HCT116 (cell line): ENCODE measurements around the gene ELOF1. TPM values are rescaled to one million over a fixed set of nuclear protein-coding genes. Genes with fewer than 3 reads are reported as not detected.

Source experiments
- ATAC-seq: fragments of 200-7000 bp; cut with Tn5 transposase; 2 replicates; pipeline ENCODE4 v1.9.1; 2020; ENCODE audit warnings: mild to moderate bottlenecking, moderate library complexity
- BruUV-seq: library from RNA; stranded (reverse); fragments of 400-500 nt; replicated peaks from 2 replicates; lab custom pipeline; 2021; lab: Mats Ljungman, UMichigan
- CTCF ChIA-PET: fragments of 300-600 bp; sonication (Branson Sonifier 250); formaldehyde crosslinking; loops from one replicate; lab custom pipeline; 2021; ENCODE audit warnings: antibody characterized with exemption; lab: Charles Lee
- POLR2A ChIA-PET: fragments of 300-600, 350-600 bp; sonication (Branson Sonifier 250); formaldehyde crosslinking; loops from one replicate; lab custom pipeline; 2021; ENCODE audit warnings: antibody characterized with exemption; lab: Charles Lee
- RAD21 ChIA-PET, 2 experiments: fragments of 300-600 bp; sonication (Branson Sonifier 250); formaldehyde crosslinking; loops; one replicate each; lab custom pipeline; 2023; ENCODE audit warnings: low total read pairs in 2 of 2; ENCODE audit not compliant: uncharacterized antibody in 2 of 2, unreplicated experiment in 2 of 2, low non-redundant PET in 1 of 2; lab: Charles Lee
- DNase-seq: peaks from one replicate; pipeline ENCODE4 v3.0.0-alpha.2; 2010; ENCODE audit warnings: low read depth, low spot score
- H2AFZ ChIP-seq: fragments of 200-600 bp; shearing (Covaris generic), sonication (generic); 2 replicates; pipeline ENCODE4 v1.6.1; 2017; ENCODE audit warnings: low read depth, mixed run types, mixed read lengths, antibody characterized with exemption, low read length; ENCODE audit not compliant: poor library complexity, severe bottlenecking
- H3K27ac ChIP-seq: 2 replicates; pipeline ENCODE4 v1.5.1; 2012; ENCODE audit warnings: low read depth, low read length
- H3K27me3 ChIP-seq: fragments of 200-600 bp; sonication (generic); 2 replicates; pipeline ENCODE4 v1.6.1; 2016; ENCODE audit warnings: mixed run types, low read length, mixed read lengths; ENCODE audit not compliant: insufficient read depth
- H3K36me3 ChIP-seq, 2 experiments: fragments of 200-500 bp in 1 of 2; fragments of 200-600 bp in 1 of 2; sonication (Bioruptor generic) in 1 of 2; sonication (generic) in 1 of 2; 2 replicates each; pipeline versions ENCODE4 v1.5.1 to v1.6.1; 2014 to 2016; ENCODE audit warnings: low read length in 2 of 2, inconsistent platforms in 1 of 2, mixed read lengths in 1 of 2, mixed run types in 1 of 2; ENCODE audit not compliant: insufficient read depth in 2 of 2, control insufficient read depth in 1 of 2
- H3K4me1 ChIP-seq, 2 experiments: fragments of 200-600 bp in 1 of 2; sonication (generic) in 1 of 2; 2 replicates each; pipeline versions ENCODE4 v1.5.1 to v1.6.1; 2012 to 2017; ENCODE audit warnings: low read length in 2 of 2, inconsistent platforms in 1 of 2, mild to moderate bottlenecking in 1 of 2, mixed read lengths in 1 of 2, mixed run types in 1 of 2, moderate library complexity in 1 of 2; ENCODE audit not compliant: insufficient read depth in 2 of 2, control insufficient read depth in 1 of 2
- H3K4me2 ChIP-seq: fragments of 200-600 bp; sonication (generic); 2 replicates; pipeline ENCODE4 v1.6.1; 2017; ENCODE audit warnings: mixed run types, low read length, mixed read lengths
- H3K4me3 ChIP-seq, 2 experiments: fragments of 200-600 bp in 1 of 2; sonication (generic) in 1 of 2; replicated peaks in 1 of 2; 2 replicates each; pipeline ENCODE4 v1.5.1; 2011 to 2016; ENCODE audit warnings: low read length in 2 of 2, control low read depth in 1 of 2, low read depth in 1 of 2, mild to moderate bottlenecking in 1 of 2, mixed read lengths in 1 of 2, mixed run types in 1 of 2
- H3K79me2 ChIP-seq: fragments of 200-600 bp; sonication (generic); 2 replicates; pipeline ENCODE4 v1.6.1; 2017; ENCODE audit warnings: mild to moderate bottlenecking, mixed run types, low read length, moderate library complexity, mixed read lengths; ENCODE audit not compliant: insufficient read depth
- H3K9ac ChIP-seq: fragments of 200-600 bp; sonication (generic); 2 replicates; pipeline ENCODE4 v1.6.1; 2016; ENCODE audit warnings: low read length, mixed read lengths
- H3K9me2 ChIP-seq: fragments of 200-600 bp; sonication (generic), shearing (Covaris generic); 2 replicates; pipeline ENCODE4 v1.6.1; 2017; ENCODE audit warnings: mixed run types, mild to moderate bottlenecking, moderate library complexity; ENCODE audit not compliant: insufficient read depth
- H3K9me3 ChIP-seq, 2 experiments: fragments of 200-500 bp in 1 of 2; fragments of 200-600 bp in 1 of 2; sonication (Bioruptor generic) in 1 of 2; sonication (generic) in 1 of 2; 2 replicates each; pipeline ENCODE4 v1.6.1; 2014 to 2017; ENCODE audit warnings: low read length in 2 of 2, mixed read lengths in 2 of 2, inconsistent platforms in 1 of 2, low read depth in 1 of 2, mild to moderate bottlenecking in 1 of 2, mixed run types in 1 of 2, moderate library complexity in 1 of 2; ENCODE audit not compliant: control insufficient read depth in 1 of 2, insufficient read depth in 1 of 2
- H4K20me1 ChIP-seq: fragments of 200-600 bp; sonication (generic), shearing (Covaris generic); 2 replicates; pipeline ENCODE4 v1.6.1; 2017; ENCODE audit warnings: mixed run types, mild to moderate bottlenecking, moderate library complexity; ENCODE audit not compliant: insufficient read depth
- CEBPB ChIP-seq: IDR thresholded peaks from 2 replicates; pipeline ENCODE4 v1.6.1; 2012; ENCODE audit warnings: low read depth
- EZH2 ChIP-seq: fragments of 200-600 bp; sonication (generic); IDR thresholded peaks from 2 replicates; pipeline ENCODE4 v1.6.1; 2017; ENCODE audit warnings: antibody characterized with exemption, mixed run types
- JUND ChIP-seq: IDR thresholded peaks from 2 replicates; pipeline ENCODE4 v1.6.1; 2012
- SIN3A ChIP-seq: IDR thresholded peaks from 2 replicates; pipeline ENCODE4 v1.6.1; 2012; ENCODE audit warnings: low read depth
- SRF ChIP-seq: IDR thresholded peaks from 2 replicates; pipeline ENCODE4 v1.6.1; 2012; ENCODE audit warnings: low read depth
- ZFX ChIP-seq: fragments of 450-650 bp; IDR thresholded peaks from 2 replicates; pipeline ENCODE4 v1.6.1; 2017
- intact Hi-C: fragments of 100-400 bp; cut with micrococcal nuclease; formaldehyde crosslinking; loops from 2 replicates; pipeline ENCODE4 v1.10.0; 2022
- total RNA-seq: library from RNA; stranded (reverse); gene quantifications from one replicate; pipeline ENCODE4 v1.2.1, GENCODE V29; 2021; ENCODE audit not compliant: unreplicated experiment
- TF ChIP-seq, protein P1 (sequence below): IDR thresholded peaks from 2 replicates; pipeline ENCODE4 v1.6.1; 2012
- TF ChIP-seq, protein P2 (sequence below): IDR thresholded peaks from 2 replicates; pipeline ENCODE4 v1.6.1; 2012

ELOF1 gene
- total RNA-seq, 1 experiment from 2014 or later, result 74.5 TPM

DNA sequence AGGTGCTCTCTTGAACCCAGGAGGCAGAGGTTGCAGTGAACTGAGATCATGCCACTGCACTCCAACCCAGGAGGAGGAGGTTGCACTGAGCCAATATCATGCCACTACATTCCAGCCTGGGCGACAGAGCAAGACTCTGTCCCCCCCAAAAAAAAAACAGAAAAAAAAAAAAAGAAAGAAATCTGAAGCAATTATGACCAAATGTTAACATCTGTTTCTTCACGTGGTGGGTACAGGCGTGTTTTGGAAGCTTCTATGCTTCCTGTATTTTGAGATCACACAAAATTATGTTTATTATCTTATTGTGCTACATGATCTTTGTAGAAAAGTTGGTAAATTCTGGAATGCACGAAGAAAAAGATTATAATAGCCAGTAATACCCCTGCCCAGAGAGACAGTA is 21.1 kb upstream of the ELOF1 start:
- DNase-seq, result no peak
- POLR2A ChIA-PET, result no interaction called here
- Histone ChIP-seq H4K20me1 (no peaks in the 10 kb centered on the region), H3K9ac (no peak overlapping the region), H3K79me2 (no peaks in the 10 kb centered on the region), H3K27me3 (no peaks in the 10 kb centered on the region), H3K27ac (no peak overlapping the region), H3K4me3 (no peak overlapping the region), H3K9me2 (no peaks in the 10 kb centered on the region), H3K36me3 (no peaks in the 10 kb centered on the region), H3K4me1 (peaks cover 2 to 3% of the 10 kb centered on the region in 2 experiments; a peak in 2 of 4 replicates), H3K4me2 (no peak overlapping the region), H2AFZ (no peak overlapping the region), H3K9me3 (no peaks in the 10 kb centered on the region)
- CTCF ChIA-PET, result no interaction called here
- intact Hi-C loops, result no loop called here
- TF ChIP-seq ZFX (no peak), CEBPB (no peak), SIN3A (no peak), EZH2 (no peak), SRF (no peak), JUND (no peak)
- TF ChIP-seq, protein P1, sequence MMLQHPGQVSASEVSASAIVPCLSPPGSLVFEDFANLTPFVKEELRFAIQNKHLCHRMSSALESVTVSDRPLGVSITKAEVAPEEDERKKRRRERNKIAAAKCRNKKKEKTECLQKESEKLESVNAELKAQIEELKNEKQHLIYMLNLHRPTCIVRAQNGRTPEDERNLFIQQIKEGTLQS, result no peak
- ATAC-seq, result no peak
- RAD21 ChIA-PET, result no interaction called here
- no TSS peak for BruUV-seq

DNA sequence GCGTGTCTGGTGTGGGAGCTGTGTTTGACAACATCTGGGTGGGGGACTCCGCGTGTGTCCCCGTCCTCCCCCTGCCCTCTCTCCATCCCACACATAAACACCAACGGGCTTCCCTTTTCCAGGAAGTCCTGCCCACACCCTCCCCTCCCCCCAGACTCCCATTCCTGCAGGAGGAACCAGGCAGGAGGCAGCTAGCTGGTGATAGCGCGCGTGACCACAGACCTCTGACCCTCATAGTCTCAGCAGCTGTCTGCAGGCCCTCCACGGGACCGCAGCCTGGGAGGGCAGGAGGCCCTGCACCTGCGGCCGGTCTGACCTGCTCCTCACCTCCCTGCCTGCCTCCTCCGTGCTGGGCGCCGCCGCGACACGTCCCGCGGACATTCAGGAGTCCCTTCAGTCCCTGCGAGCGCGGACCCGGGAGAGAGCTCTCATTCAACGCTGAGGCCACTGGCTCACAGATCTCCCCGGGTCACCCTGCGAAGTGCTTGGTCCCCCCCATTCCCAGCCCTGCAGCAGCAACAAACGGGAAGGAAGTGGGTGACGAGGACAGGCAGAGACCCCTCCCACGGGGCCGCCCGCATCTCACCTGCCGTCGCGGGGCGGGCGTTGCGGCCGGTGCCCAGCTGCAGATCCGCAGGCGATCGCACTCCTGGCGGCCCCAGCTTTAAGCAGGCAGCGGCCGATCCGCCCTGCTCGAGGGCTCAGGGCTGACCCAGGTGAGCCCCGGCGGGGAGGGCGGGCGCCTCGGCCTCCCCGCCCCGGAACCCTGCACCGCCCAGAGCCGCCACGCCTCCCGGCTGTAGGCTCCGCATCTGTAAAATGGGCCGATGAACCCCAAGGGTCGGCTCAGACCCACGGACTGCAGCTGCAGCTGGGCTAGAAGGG is 19.5 kb upstream of the ELOF1 start:
- no peak for DNase-seq
- CTCF ChIA-PET, result no interaction called here
- Histone ChIP-seq H3K4me3 (no peak overlapping the region), H3K36me3 (no peaks in the 10 kb centered on the region), H2AFZ (no peak overlapping the region), H3K79me2 (no peaks in the 10 kb centered on the region), H3K27ac (no peak overlapping the region), H3K4me1 (peaks cover 2 to 3% of the 10 kb centered on the region in 2 experiments; a peak in 2 of 4 replicates), H3K9me3 (no peaks in the 10 kb centered on the region), H3K27me3 (no peaks in the 10 kb centered on the region), H3K4me2 (no peak overlapping the region), H4K20me1 (no peaks in the 10 kb centered on the region), H3K9ac (no peak overlapping the region)
- POLR2A ChIA-PET, result no interaction called here
- BruUV-seq, result no TSS peak
- ATAC-seq, result no peak
- RAD21 ChIA-PET, result no interaction called here
- TF ChIP-seq JUND, result no peak
- TF ChIP-seq, protein P2, sequence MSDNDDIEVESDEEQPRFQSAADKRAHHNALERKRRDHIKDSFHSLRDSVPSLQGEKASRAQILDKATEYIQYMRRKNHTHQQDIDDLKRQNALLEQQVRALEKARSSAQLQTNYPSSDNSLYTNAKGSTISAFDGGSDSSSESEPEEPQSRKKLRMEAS, result no peak
- TF ChIP-seq, all 23 proteins: peak for 0
- intact Hi-C loops, result no loop called here
- no peaks in the 10 kb centered on the region for H3K9me2 ChIP-seq
